ENCODE data around the gene SDC3. TPM values are rescaled to one million over a fixed set of nuclear protein-coding genes. Genes with fewer than 3 reads are reported as not detected.
"Not testable (repeated sequence)": the region's sequence is repeated elsewhere in the genome, so short reads cannot be mapped to it uniquely, and the experiment has no call there.

SDC3 gene
- total RNA-seq, 1 experiment from 2014 or later = 33.7 TPM

- no peak overlapping the region for H2AFZ ChIP-seq
- no peaks in the 10 kb centered on the region for H3K9me2 ChIP-seq (ENCODE audit: insufficient read depth)
- no peak overlapping the region for H3K4me2 ChIP-seq
- POLR2A ChIA-PET (ENCODE audit: unreplicated experiment) = interaction anchor here (0.7 kb wide), 1 partner anchor 86 kb away, joined by 8 read pairs; no protein-coding TSS in a partner anchor
- no peak for DNase-seq
- CTCF ChIA-PET = interaction anchor here (0.6 kb wide), 1 partner anchor 71 kb away, joined by 3 read pairs; no protein-coding TSS in a partner anchor
- BruUV-seq (replicated peaks) = no TSS peak
- H3F3A ChIP-seq (ENCODE audit: insufficient read depth, low read depth) = peaks cover 13% of the 10 kb centered on the region; the same call in 1 of the 2 replicates
- H3K4me3 ChIP-seq = no peak overlapping the region
- peaks cover 7% of the 10 kb centered on the region for H3K36me3 ChIP-seq (ENCODE audit: low read depth)
- no peaks in the 10 kb centered on the region for H3K79me2 ChIP-seq (ENCODE audit: low read depth)
- no peak overlapping the region for H3K27ac ChIP-seq
- peaks cover 17% of the 10 kb centered on the region for H4K20me1 ChIP-seq (ENCODE audit: insufficient read depth)
- no peaks in the 10 kb centered on the region for H3K27me3 ChIP-seq (ENCODE audit: insufficient read depth, low read depth)
- TF ChIP-seq EZH2 (IDR thresholded peaks at IDR 0.05; ENCODE audit: low read depth) = no peak
- no peak for TF ChIP-seq CTCF (conservative IDR thresholded peaks at IDR 0.05)
- no peaks in the 10 kb centered on the region for H3K9me3 ChIP-seq (ENCODE audit: insufficient read depth, low read depth)
- intact Hi-C loops (cut with micrococcal nuclease; ENCODE audit: unreplicated experiment) = no loop called here
- no peaks in the 10 kb centered on the region for H3K4me1 ChIP-seq (replicated peaks; ENCODE audit: insufficient read depth)
These were observed 32.0 kb upstream of the SDC3 start for GRCh38 chr1:30940541-30940940.

- no peaks in the 10 kb centered on the region for H3K79me2 ChIP-seq (ENCODE audit: low read depth)
- peaks cover 11% of the 10 kb centered on the region for H4K20me1 ChIP-seq (ENCODE audit: insufficient read depth)
- no peaks in the 10 kb centered on the region for H3K9me3 ChIP-seq (ENCODE audit: insufficient read depth, low read depth)
- no peak overlapping the region for H2AFZ ChIP-seq
- intact Hi-C loops (cut with micrococcal nuclease; ENCODE audit: unreplicated experiment) = no loop called here
- no peaks in the 10 kb centered on the region for H3K9me2 ChIP-seq (ENCODE audit: insufficient read depth)
- H3K4me3 ChIP-seq = no peak overlapping the region
- no TSS peak for BruUV-seq (replicated peaks)
- ChIA-PET POLR2A (ENCODE audit: unreplicated experiment) (no interaction called here), CTCF (no interaction called here)
- no peaks in the 10 kb centered on the region for H3K4me1 ChIP-seq (replicated peaks; ENCODE audit: insufficient read depth)
- H3K4me2 ChIP-seq = no peak overlapping the region
- H3F3A ChIP-seq (ENCODE audit: insufficient read depth, low read depth) = no peaks in the 10 kb centered on the region
- H3K27ac ChIP-seq = no peak overlapping the region
- H3K27me3 ChIP-seq (ENCODE audit: insufficient read depth, low read depth) = no peaks in the 10 kb centered on the region
- H3K36me3 ChIP-seq (ENCODE audit: low read depth) = no peaks in the 10 kb centered on the region
- no peak for DNase-seq
- no peak for TF ChIP-seq EZH2 (IDR thresholded peaks at IDR 0.05; ENCODE audit: low read depth)
- no peak for TF ChIP-seq CTCF (conservative IDR thresholded peaks at IDR 0.05)
These were observed 28.1 kb upstream of the SDC3 start for GRCh38 chr1:30936541-30937171.

GRCh38 chr1:30935758-30936157 is 27.2 kb upstream of the SDC3 start:
- BruUV-seq (replicated peaks); H3K9me2 ChIP-seq (ENCODE audit: insufficient read depth); POLR2A ChIA-PET (ENCODE audit: unreplicated experiment); intact Hi-C loops (cut with micrococcal nuclease; ENCODE audit: unreplicated experiment); H4K20me1 ChIP-seq (ENCODE audit: insufficient read depth); H3K27me3 ChIP-seq (ENCODE audit: insufficient read depth, low read depth); H3F3A ChIP-seq (ENCODE audit: insufficient read depth, low read depth); DNase-seq; H3K27ac ChIP-seq; H3K4me3 ChIP-seq; H3K4me1 ChIP-seq (replicated peaks; ENCODE audit: insufficient read depth); H3K36me3 ChIP-seq (ENCODE audit: low read depth); H3K4me2 ChIP-seq; CTCF ChIA-PET; H2AFZ ChIP-seq; H3K79me2 ChIP-seq (ENCODE audit: low read depth); H3K9me3 ChIP-seq (ENCODE audit: insufficient read depth, low read depth): not testable (repeated sequence)

GRCh38 chr1:30934613-30935012 is 26.1 kb upstream of the SDC3 start:
- no peaks in the 10 kb centered on the region for H3K36me3 ChIP-seq (ENCODE audit: low read depth)
- BruUV-seq (replicated peaks) = no TSS peak
- no peaks in the 10 kb centered on the region for H4K20me1 ChIP-seq (ENCODE audit: insufficient read depth)
- no peaks in the 10 kb centered on the region for H3K9me3 ChIP-seq (ENCODE audit: insufficient read depth, low read depth)
- TF ChIP-seq EZH2 (IDR thresholded peaks at IDR 0.05; ENCODE audit: low read depth) (no peak), CTCF (conservative IDR thresholded peaks at IDR 0.05) (no peak)
- H3K4me3 ChIP-seq = no peak overlapping the region
- no peaks in the 10 kb centered on the region for H3K27me3 ChIP-seq (ENCODE audit: insufficient read depth, low read depth)
- no peaks in the 10 kb centered on the region for H3K4me1 ChIP-seq (replicated peaks; ENCODE audit: insufficient read depth)
- no peaks in the 10 kb centered on the region for H3K79me2 ChIP-seq (ENCODE audit: low read depth)
- no peak overlapping the region for H2AFZ ChIP-seq
- H3K9me2 ChIP-seq (ENCODE audit: insufficient read depth) = no peaks in the 10 kb centered on the region
- POLR2A ChIA-PET (ENCODE audit: unreplicated experiment) = interaction anchor here (0.6 kb wide), 1 partner anchor 130 kb away, joined by 6 read pairs; no protein-coding TSS in a partner anchor
- intact Hi-C loops (cut with micrococcal nuclease; ENCODE audit: unreplicated experiment) = no loop called here
- CTCF ChIA-PET = no interaction called here
- no peak for DNase-seq
- H3F3A ChIP-seq (ENCODE audit: insufficient read depth, low read depth) = peaks cover 12% of the 10 kb centered on the region; the same call in 1 of the 2 replicates
- no peak overlapping the region for H3K4me2 ChIP-seq
- no peak overlapping the region for H3K27ac ChIP-seq

All from PC-9 (cell line).